ENCODE measurements around the gene DBH. TPM values are rescaled to one million over a fixed set of nuclear protein-coding genes. Genes with fewer than 3 reads are reported as not detected.

Gene DBH
- total RNA-seq: not detected

GRCh38 chr9:133635533-133636531 lies at the start of gene DBH:
DBH (plus strand) TSS chr9:133636363; CDS start chr9:133636372, 9 bp downstream.

GRCh38 chr9:133609311-133610098 lies 26.7 kb upstream of the DBH start, which contains the start of gene FAM163B:
FAM163B (minus strand) TSS chr9:133609389; CDS start chr9:133580223, 29,166 bp downstream.

Other genes with a start within 250 kb of the DBH start
- gene REXO4, start 218.4 kb upstream of the DBH start, total RNA-seq: 10 to 100 TPM in 1 of 2 donors, 1 to 10 TPM in 1; 9.6 to 18.3 TPM
- 1 to 10 TPM in 1 of 2 donors, under 1 TPM in 1; 1.00 to 1.7 TPM for gene ADAMTS13, start 214.0 kb upstream of the DBH start, total RNA-seq
- gene CACFD1, start 176.4 kb upstream of the DBH start, total RNA-seq: 1 to 10 TPM; 2.7 to 4.1 TPM
- gene SLC2A6, start 157.3 kb upstream of the DBH start, total RNA-seq: 10 to 100 TPM; 31.3 to 39.6 TPM
- gene MYMK, start 111.4 kb upstream of the DBH start, total RNA-seq: not detected
- not detected for gene ADAMTSL2, start 101.7 kb upstream of the DBH start, total RNA-seq
- not detected for gene FAM163B, start 27.0 kb upstream of the DBH start, total RNA-seq
- gene SARDH, start 102.0 kb downstream of the DBH start, total RNA-seq: 1 to 10 TPM; 3.4 to 5.0 TPM